Stomach smooth muscle (tissue), 2 donors: ENCODE results near the gene NAALAD2.

Experiments
- H3K27ac ChIP-seq: one replicate; pipeline ENCODE4 v1.7.0; 2013; ENCODE audit warnings: mild to moderate bottlenecking, low read length, inconsistent platforms
- H3K27me3 ChIP-seq, 2 donors: one replicate each; pipeline ENCODE4 v1.7.0; 2013; ENCODE audit warnings: low read length in 2 of 2; ENCODE audit not compliant: insufficient read depth in 2 of 2, control insufficient read depth in 1 of 2
- H3K36me3 ChIP-seq, 2 donors: one replicate each; pipeline ENCODE4 v1.7.0; 2013; ENCODE audit warnings: low read length in 2 of 2; ENCODE audit not compliant: control insufficient read depth in 2 of 2, insufficient read depth in 2 of 2
- H3K4me1 ChIP-seq: one replicate; pipeline ENCODE4 v1.7.0; 2013; ENCODE audit warnings: low read length; ENCODE audit not compliant: control insufficient read depth, insufficient read depth
- H3K4me3 ChIP-seq, 2 donors: one replicate each; pipeline ENCODE4 v1.7.0; 2013; ENCODE audit warnings: low read length in 2 of 2
- H3K9ac ChIP-seq, 2 donors: one replicate each; pipeline ENCODE4 v1.7.0; 2013; ENCODE audit warnings: low read length in 2 of 2, mild to moderate bottlenecking in 1 of 2
- H3K9me3 ChIP-seq, 2 donors: one replicate each; pipeline ENCODE4 v1.7.0; 2013; ENCODE audit warnings: low read length in 2 of 2; ENCODE audit not compliant: control insufficient read depth in 2 of 2
- donor health status: healthy.
- donor health status: Pancreatic carcinoma.

NAALAD2 gene

GRCh38 chr11:90219438-90219837 lies 85.0 kb downstream of the NAALAD2 start:
- Histone ChIP-seq H3K27me3 (no peaks in the 10 kb centered on the region), H3K27ac (no peak overlapping the region), H3K9ac (no peak overlapping the region), H3K36me3 (no peaks in the 10 kb centered on the region), H3K4me1 (peaks cover 11% of the 10 kb centered on the region), H3K9me3 (no peaks in the 10 kb centered on the region), H3K4me3 (no peak overlapping the region)

GRCh38 chr11:90220391-90220790 lies 85.9 kb downstream of the NAALAD2 start:
- Histone ChIP-seq H3K4me3 (peak overlapping the region in 1 of 2 donors; percentile 97), H3K9ac (no peak overlapping the region), H3K27ac (no peak overlapping the region), H3K36me3 (no peaks in the 10 kb centered on the region), H3K9me3 (no peaks in the 10 kb centered on the region), H3K4me1 (peaks cover 11% of the 10 kb centered on the region), H3K27me3 (no peaks in the 10 kb centered on the region)

GRCh38 chr11:90221803-90222458 lies 87.5 kb downstream of the NAALAD2 start:
- peak overlapping the region; percentile 73 to 84 for H3K9ac ChIP-seq
- no peaks in the 10 kb centered on the region for H3K27me3 ChIP-seq
- H3K4me1 ChIP-seq, result peaks cover 11% of the 10 kb centered on the region
- H3K36me3 ChIP-seq, result no peaks in the 10 kb centered on the region
- H3K9me3 ChIP-seq, result no peaks in the 10 kb centered on the region
- H3K4me3 ChIP-seq, result peak overlapping the region; percentile 97 to 98
- peak overlapping the region; percentile 80 for H3K27ac ChIP-seq

GRCh38 chr11:90222459-90223247 lies 88.2 kb downstream of the NAALAD2 start, which contains the start of gene CHORDC1:
TSS of gene CHORDC1 (minus strand) at chr11:90223049. CDS start at chr11:90222954, 95 bp downstream.
- peak within 1 kb of the TSS; percentile 80 for H3K27ac ChIP-seq
- H3K9ac ChIP-seq, result peak within 1 kb of the TSS; percentile 73 to 84
- H3K27me3 ChIP-seq, result no peaks in the 10 kb centered on the region
- H3K4me3 ChIP-seq, result peak within 1 kb of the TSS; percentile 97 to 98
- H3K9me3 ChIP-seq, result no peaks in the 10 kb centered on the region
- H3K4me1 ChIP-seq, result peaks cover 11% of the 10 kb centered on the region
- H3K36me3 ChIP-seq, result no peaks in the 10 kb centered on the region

GRCh38 chr11:90223248-90223585 lies 88.8 kb downstream of the NAALAD2 start:
- H3K36me3 ChIP-seq, result no peaks in the 10 kb centered on the region

GRCh38 chr11:90228056-90228455 lies 93.6 kb downstream of the NAALAD2 start:
- H3K4me3 ChIP-seq, result no peak overlapping the region
- no peak overlapping the region for H3K9ac ChIP-seq
- no peaks in the 10 kb centered on the region for H3K9me3 ChIP-seq
- H3K36me3 ChIP-seq, result no peaks in the 10 kb centered on the region
- H3K27ac ChIP-seq, result no peak overlapping the region
- H3K4me1 ChIP-seq, result no peaks in the 10 kb centered on the region
- H3K27me3 ChIP-seq, result no peaks in the 10 kb centered on the region

More at GRCh38 chr11:90223248-90223585, 88.8 kb downstream of the NAALAD2 start:
- Histone ChIP-seq H3K9ac (peak overlapping the region; percentile 73 to 84), H3K4me3 (peak overlapping the region; percentile 97 to 98), H3K27me3 (no peaks in the 10 kb centered on the region), H3K4me1 (peaks cover 11% of the 10 kb centered on the region), H3K9me3 (no peaks in the 10 kb centered on the region), H3K27ac (peak overlapping the region; percentile 80)

- Histone ChIP-seq H3K4me3 (no peak overlapping the region), H3K27me3 (no peaks in the 10 kb centered on the region), H3K9ac (no peak overlapping the region), H3K36me3 (no peaks in the 10 kb centered on the region), H3K4me1 (no peaks in the 10 kb centered on the region), H3K27ac (no peak overlapping the region), H3K9me3 (no peaks in the 10 kb centered on the region)
Observed at GRCh38 chr11:90229791-90230190, 95.3 kb downstream of the NAALAD2 start.

- Histone ChIP-seq H3K9me3 (no peaks in the 10 kb centered on the region), H3K4me1 (no peaks in the 10 kb centered on the region), H3K4me3 (no peak overlapping the region), H3K27me3 (no peaks in the 10 kb centered on the region), H3K27ac (no peak overlapping the region), H3K36me3 (no peaks in the 10 kb centered on the region), H3K9ac (no peak overlapping the region)
Observed at GRCh38 chr11:90234977-90235376, 100.5 kb downstream of the NAALAD2 start.

- no peak overlapping the region for H3K4me3 ChIP-seq
- no peak overlapping the region for H3K9ac ChIP-seq
- no peaks in the 10 kb centered on the region for H3K27me3 ChIP-seq
- H3K36me3 ChIP-seq, result no peaks in the 10 kb centered on the region
- no peaks in the 10 kb centered on the region for H3K9me3 ChIP-seq
- H3K4me1 ChIP-seq, result no peaks in the 10 kb centered on the region
- no peak overlapping the region for H3K27ac ChIP-seq
Observed at GRCh38 chr11:90235526-90235925, 101.1 kb downstream of the NAALAD2 start.

- Histone ChIP-seq H3K27me3 (no peaks in the 10 kb centered on the region), H3K27ac (no peak overlapping the region), H3K4me3 (no peak overlapping the region), H3K4me1 (no peaks in the 10 kb centered on the region), H3K9me3 (no peaks in the 10 kb centered on the region), H3K36me3 (no peaks in the 10 kb centered on the region), H3K9ac (no peak overlapping the region)
Observed at GRCh38 chr11:90237004-90237403, 102.5 kb downstream of the NAALAD2 start.
